ENCODE data around the gene CCDC12. TPM values are rescaled to one million over a fixed set of nuclear protein-coding genes. Genes with fewer than 3 reads are reported as not detected.

The CCDC12 gene
- total and polyA plus RNA-seq, 12 donors = 28.8 to 137 (median 34.2) TPM

GRCh38 chr3:46930166-46930944, 46.2 kb downstream of the CCDC12 start:
- Histone ChIP-seq H3K4me1 (peaks cover 51 to 100% (median 99%) of the 10 kb centered on the region in 9 donors), H3K4me3 (no peak overlapping the region), H3K27ac (peak overlapping the region; percentile 51 to 90 (median 80)), H3K27me3 (no peaks in the 10 kb centered on the region), H3K9me3 (no peaks in the 10 kb centered on the region), H3K36me3 (peaks cover 0 to 27% (median 2%) of the 10 kb centered on the region in 9 donors)
- ATAC-seq (no peak), DNase-seq (no peak)
- 63 to 74% methylated on average over 9 of the region's 9 CpGs for WGBS, 2 donors
- intact Hi-C loops (cut with DNase I) = loop anchor here in 4 of 10 donors (2.0 to 5.0 kb wide), 3 partner anchors 18 to 47 kb away; partner anchors contain the start of genes CCDC12 (in 3 of the 4) and NBEAL2 (in 3 of the 4)
- no peak for TF ChIP-seq CTCF (IDR thresholded peaks at IDR 0.05)

GRCh38 chr3:46929324-46929723, 47.2 kb downstream of the CCDC12 start:
- no peaks in the 10 kb centered on the region for H3K9me3 ChIP-seq
- no peak for TF ChIP-seq CTCF (IDR thresholded peaks at IDR 0.05)
- H3K4me1 ChIP-seq = peaks cover 53 to 100% (median 96%) of the 10 kb centered on the region in 9 donors
- peak; percentile 71 to 81 for DNase-seq
- WGBS, 2 donors = 49 to 63% methylated on average over 2 of the region's 2 CpGs
- H3K36me3 ChIP-seq = peaks cover 0 to 38% (median 12%) of the 10 kb centered on the region in 9 donors
- no peaks in the 10 kb centered on the region for H3K27me3 ChIP-seq
- no peak overlapping the region for H3K4me3 ChIP-seq
- peak overlapping the region in 9 of 10 donors; percentile 23 to 90 (median 82) for H3K27ac ChIP-seq
- intact Hi-C loops (cut with DNase I) = loop anchor here in 5 of 10 donors (2.0 to 10.0 kb wide), 4 partner anchors 41 to 395 kb away; partner anchors contain the start of genes CCDC12 (in 2 of the 5) and NBEAL2 (in 2 of the 5)
- ATAC-seq = peak; percentile 53 to 82 (median 66)

GRCh38 chr3:46928282-46928681, 48.3 kb downstream of the CCDC12 start:
- Histone ChIP-seq H3K4me3 (no peak overlapping the region), H3K27me3 (no peaks in the 10 kb centered on the region), H3K4me1 (peaks cover 49 to 100% (median 94%) of the 10 kb centered on the region in 9 donors), H3K36me3 (peaks cover 0 to 48% (median 21%) of the 10 kb centered on the region in 9 donors), H3K9me3 (no peaks in the 10 kb centered on the region), H3K27ac (peak overlapping the region in 7 of 10 donors; percentile 54 to 90 (median 79))
- 53 to 71% methylated on average over 1 of the region's 1 CpG for WGBS, 2 donors
- ATAC-seq (no peak), DNase-seq (peak in 1 of 2 donors; percentile 3)
- intact Hi-C loops (cut with DNase I) = loop anchor here in 5 of 10 donors (2.0 to 10.0 kb wide), 4 partner anchors 43 to 397 kb away; partner anchors contain the start of genes CCDC12 (in 2 of the 5) and NBEAL2 (in 2 of the 5)
- TF ChIP-seq CTCF (IDR thresholded peaks at IDR 0.05) = no peak

GRCh38 chr3:46927718-46928073, 48.8 kb downstream of the CCDC12 start:
- ATAC-seq (no peak), DNase-seq (no peak)
- Histone ChIP-seq H3K27me3 (no peaks in the 10 kb centered on the region), H3K4me1 (peaks cover 43 to 99% (median 91%) of the 10 kb centered on the region in 9 donors), H3K4me3 (no peak overlapping the region), H3K36me3 (peaks cover 0 to 54% (median 26%) of the 10 kb centered on the region in 9 donors), H3K9me3 (no peaks in the 10 kb centered on the region), H3K27ac (peak overlapping the region in 7 of 10 donors; percentile 54 to 87 (median 77))
- 90 to 91% methylated on average over 6 of the region's 6 CpGs for whole genome bisulfite sequencing, 2 donors
- no peak for TF ChIP-seq CTCF (IDR thresholded peaks at IDR 0.05)
- intact Hi-C loops (cut with DNase I) = loop anchor here in 5 of 10 donors (2.0 to 10.0 kb wide), 4 partner anchors 43 to 397 kb away; partner anchors contain the start of genes CCDC12 (in 2 of the 5) and NBEAL2 (in 2 of the 5)
